GM23338 (cell line): ENCODE results near the gene LDLR. TPM values are rescaled to one million over a fixed set of nuclear protein-coding genes. Genes with fewer than 3 reads are reported as not detected.
A peak's percentile ranks its signal among the peaks of the same experiment; 100 is the strongest.

Experiments used
- ATAC-seq: fragments of 200-7000 bp; cut with Tn5 transposase; 3 replicates; pipeline ENCODE4 v1.9.1; 2020
- DNase-seq: peaks from one replicate; pipeline ENCODE4 v3.0.0-alpha.2; 2015; ENCODE audit warnings: low spot score
- H2AFZ ChIP-seq: fragments of 200-600 bp; sonication (generic); 2 replicates; pipeline ENCODE4 v1.8.0; 2016; ENCODE audit warnings: antibody characterized with exemption, mild to moderate bottlenecking, moderate library complexity
- H3F3A ChIP-seq: fragments of 200-600 bp; sonication (generic); replicated peaks from 2 replicates; pipeline ENCODE4 v1.8.0; 2017; ENCODE audit warnings: antibody characterized with exemption, mixed run types, low read depth
- H3K27ac ChIP-seq: fragments of 200-600 bp; sonication (generic); 2 replicates; pipeline ENCODE4 v1.6.1; 2016; ENCODE audit warnings: low read depth
- H3K27me3 ChIP-seq: fragments of 200-600 bp; sonication (generic); 2 replicates; pipeline ENCODE4 v1.8.0; 2016; ENCODE audit warnings: mild to moderate bottlenecking, mixed run types, moderate library complexity; ENCODE audit not compliant: insufficient read depth
- H3K36me3 ChIP-seq: fragments of 200-600 bp; sonication (generic); 2 replicates; pipeline ENCODE4 v1.8.0; 2016; ENCODE audit warnings: mild to moderate bottlenecking; ENCODE audit not compliant: insufficient read depth
- H3K4me1 ChIP-seq: fragments of 200-600 bp; sonication (generic); 2 replicates; pipeline ENCODE4 v1.8.0; 2016; ENCODE audit warnings: mild to moderate bottlenecking, moderate library complexity; ENCODE audit not compliant: insufficient read depth
- H3K4me2 ChIP-seq: fragments of 200-600 bp; sonication (generic); 2 replicates; pipeline ENCODE4 v1.7.1; 2017; ENCODE audit warnings: mixed run types
- H3K4me3 ChIP-seq: fragments of 200-600 bp; sonication (generic); 2 replicates; pipeline ENCODE4 v1.6.1; 2016; ENCODE audit warnings: mixed run types
- H3K79me2 ChIP-seq: fragments of 200-600 bp; sonication (generic); replicated peaks from 2 replicates; pipeline ENCODE4 v1.8.0; 2017; ENCODE audit warnings: mild to moderate bottlenecking; ENCODE audit not compliant: insufficient read depth
- H3K9me2 ChIP-seq: fragments of 200-600 bp; sonication (generic); 2 replicates; pipeline ENCODE4 v1.8.0; 2017; ENCODE audit not compliant: insufficient read depth
- H4K20me1 ChIP-seq: fragments of 200-600 bp; sonication (generic); replicated peaks from 2 replicates; pipeline ENCODE4 v1.8.0; 2017; ENCODE audit warnings: mild to moderate bottlenecking; ENCODE audit not compliant: insufficient read depth
- H3K27ac Mint-ChIP-seq: 2 replicates; pipeline ENCODE4 v1.8.0; 2020; ENCODE audit warnings: inconsistent platforms, mild to moderate bottlenecking, moderate library complexity, mixed read lengths
- H3K27me3 Mint-ChIP-seq: 3 replicates; pipeline ENCODE4 v1.8.0; 2022; ENCODE audit warnings: low read depth, mild to moderate bottlenecking, moderate library complexity, mixed read lengths, inconsistent platforms; ENCODE audit not compliant: insufficient read depth, poor library complexity
- H3K36me3 Mint-ChIP-seq: 3 replicates; pipeline ENCODE4 v1.8.0; 2021; ENCODE audit warnings: low read depth, mild to moderate bottlenecking, inconsistent platforms, moderate library complexity, mixed read lengths
- H3K4me1 Mint-ChIP-seq: 3 replicates; pipeline ENCODE4 v1.8.0; 2020; ENCODE audit warnings: mild to moderate bottlenecking, inconsistent platforms, mixed read lengths
- H3K4me3 Mint-ChIP-seq: 3 replicates; pipeline ENCODE4 v1.8.0; 2021; ENCODE audit warnings: moderate library complexity, mild to moderate bottlenecking, inconsistent platforms, mixed read lengths
- H3K9me3 Mint-ChIP-seq: 3 replicates; pipeline ENCODE4 v1.8.0; 2020; ENCODE audit warnings: moderate library complexity, mild to moderate bottlenecking, inconsistent platforms, mixed read lengths
- CREB1 ChIP-seq: fragments of 250-450 bp; sonication (Bioruptor Pico); IDR thresholded peaks from 2 replicates; pipeline ENCODE4 v1.5.0; 2020; ENCODE audit warnings: low read depth, mild to moderate bottlenecking, moderate library complexity
- EZH2phosphoT487 ChIP-seq: fragments of 200-600 bp; sonication (generic); IDR thresholded peaks from one replicate; pipeline ENCODE4 v1.8.1; 2018; ENCODE audit warnings: antibody characterized with exemption; ENCODE audit not compliant: unreplicated experiment
- JUNB ChIP-seq: IDR thresholded peaks from one replicate; pipeline ENCODE4 v1.6.1; 2016; ENCODE audit warnings: antibody characterized with exemption; ENCODE audit not compliant: unreplicated experiment
- NANOG ChIP-seq: IDR thresholded peaks from 2 replicates; pipeline ENCODE4 v1.6.1; 2016; ENCODE audit warnings: antibody characterized with exemption, borderline replicate concordance
- STAT1 ChIP-seq: IDR thresholded peaks from one replicate; pipeline ENCODE4 v1.6.1; 2016; ENCODE audit warnings: antibody characterized with exemption; ENCODE audit not compliant: unreplicated experiment
- ZNF114 ChIP-seq: fragments of 250-450 bp; sonication (Bioruptor Pico); IDR thresholded peaks from 2 replicates; pipeline ENCODE4 v1.5.0; 2020; ENCODE audit warnings: mild to moderate bottlenecking, moderate library complexity
- ZNF331 ChIP-seq: fragments of 250-450 bp; sonication (Bioruptor Pico); IDR thresholded peaks from 2 replicates; pipeline ENCODE4 v1.5.0; 2020; ENCODE audit warnings: low read depth, mild to moderate bottlenecking, moderate library complexity
- polyA plus RNA-seq: library from polyadenylated mRNA; unstranded; fragments of >200 nt; fragmentation: Nextera tagmentation; extraction: Ambion mirVana; gene quantifications from 2 replicates; pipeline ENCODE4 v1.2.1, GENCODE V29; 2016
- total RNA-seq: library from RNA; depleted of rRNA; stranded (reverse); fragments of >200 nt; shearing (Covaris generic); gene quantifications from 2 replicates; pipeline ENCODE4 v1.2.3, GENCODE V29; 2014
- TF ChIP-seq, protein P1 (sequence below): IDR thresholded peaks from one replicate; pipeline ENCODE4 v1.6.1; 2018; ENCODE audit warnings: antibody characterized with exemption; ENCODE audit not compliant: unreplicated experiment
- TF ChIP-seq, protein P2 (sequence below): IDR thresholded peaks from 2 replicates; pipeline ENCODE4 v1.6.1; 2016; ENCODE audit warnings: antibody characterized with exemption

LDLR gene
- total and polyA plus RNA-seq, 2 experiments from 2014 or later = 57.6 to 180 TPM

DNA sequence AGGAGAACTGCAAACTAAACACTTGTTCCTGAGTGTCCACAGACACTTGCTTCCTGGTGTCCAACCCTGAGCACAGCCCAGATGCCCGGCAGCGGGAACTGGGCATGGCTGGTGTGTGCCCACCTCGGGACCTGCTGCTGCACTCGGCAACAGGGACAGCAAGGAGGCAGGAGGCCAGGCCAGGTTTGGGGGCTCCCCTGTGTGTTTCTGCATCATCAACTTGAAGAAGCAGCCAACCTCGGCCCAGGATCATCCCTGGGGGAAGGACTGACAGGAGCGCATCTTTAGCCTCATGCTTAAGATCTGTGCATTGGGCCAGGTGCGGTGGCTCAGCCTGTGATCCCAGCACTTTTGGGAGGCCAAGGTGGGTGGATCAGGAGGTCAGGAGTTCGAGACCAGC lies 35.1 kb upstream of the LDLR start (continued):
- TF ChIP-seq, protein P1, sequence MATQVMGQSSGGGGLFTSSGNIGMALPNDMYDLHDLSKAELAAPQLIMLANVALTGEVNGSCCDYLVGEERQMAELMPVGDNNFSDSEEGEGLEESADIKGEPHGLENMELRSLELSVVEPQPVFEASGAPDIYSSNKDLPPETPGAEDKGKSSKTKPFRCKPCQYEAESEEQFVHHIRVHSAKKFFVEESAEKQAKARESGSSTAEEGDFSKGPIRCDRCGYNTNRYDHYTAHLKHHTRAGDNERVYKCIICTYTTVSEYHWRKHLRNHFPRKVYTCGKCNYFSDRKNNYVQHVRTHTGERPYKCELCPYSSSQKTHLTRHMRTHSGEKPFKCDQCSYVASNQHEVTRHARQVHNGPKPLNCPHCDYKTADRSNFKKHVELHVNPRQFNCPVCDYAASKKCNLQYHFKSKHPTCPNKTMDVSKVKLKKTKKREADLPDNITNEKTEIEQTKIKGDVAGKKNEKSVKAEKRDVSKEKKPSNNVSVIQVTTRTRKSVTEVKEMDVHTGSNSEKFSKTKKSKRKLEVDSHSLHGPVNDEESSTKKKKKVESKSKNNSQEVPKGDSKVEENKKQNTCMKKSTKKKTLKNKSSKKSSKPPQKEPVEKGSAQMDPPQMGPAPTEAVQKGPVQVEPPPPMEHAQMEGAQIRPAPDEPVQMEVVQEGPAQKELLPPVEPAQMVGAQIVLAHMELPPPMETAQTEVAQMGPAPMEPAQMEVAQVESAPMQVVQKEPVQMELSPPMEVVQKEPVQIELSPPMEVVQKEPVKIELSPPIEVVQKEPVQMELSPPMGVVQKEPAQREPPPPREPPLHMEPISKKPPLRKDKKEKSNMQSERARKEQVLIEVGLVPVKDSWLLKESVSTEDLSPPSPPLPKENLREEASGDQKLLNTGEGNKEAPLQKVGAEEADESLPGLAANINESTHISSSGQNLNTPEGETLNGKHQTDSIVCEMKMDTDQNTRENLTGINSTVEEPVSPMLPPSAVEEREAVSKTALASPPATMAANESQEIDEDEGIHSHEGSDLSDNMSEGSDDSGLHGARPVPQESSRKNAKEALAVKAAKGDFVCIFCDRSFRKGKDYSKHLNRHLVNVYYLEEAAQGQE = no peak
- TF ChIP-seq JUNB (no peak), ZNF114 (CRISPR knock-in tag) (no peak), EZH2phosphoT487 (no peak), ZNF331 (CRISPR knock-in tag) (no peak), STAT1 (no peak), NANOG (no peak), CREB1 (no peak)
- TF ChIP-seq, protein P2, sequence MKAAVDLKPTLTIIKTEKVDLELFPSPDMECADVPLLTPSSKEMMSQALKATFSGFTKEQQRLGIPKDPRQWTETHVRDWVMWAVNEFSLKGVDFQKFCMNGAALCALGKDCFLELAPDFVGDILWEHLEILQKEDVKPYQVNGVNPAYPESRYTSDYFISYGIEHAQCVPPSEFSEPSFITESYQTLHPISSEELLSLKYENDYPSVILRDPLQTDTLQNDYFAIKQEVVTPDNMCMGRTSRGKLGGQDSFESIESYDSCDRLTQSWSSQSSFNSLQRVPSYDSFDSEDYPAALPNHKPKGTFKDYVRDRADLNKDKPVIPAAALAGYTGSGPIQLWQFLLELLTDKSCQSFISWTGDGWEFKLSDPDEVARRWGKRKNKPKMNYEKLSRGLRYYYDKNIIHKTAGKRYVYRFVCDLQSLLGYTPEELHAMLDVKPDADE = no peak

DNA sequence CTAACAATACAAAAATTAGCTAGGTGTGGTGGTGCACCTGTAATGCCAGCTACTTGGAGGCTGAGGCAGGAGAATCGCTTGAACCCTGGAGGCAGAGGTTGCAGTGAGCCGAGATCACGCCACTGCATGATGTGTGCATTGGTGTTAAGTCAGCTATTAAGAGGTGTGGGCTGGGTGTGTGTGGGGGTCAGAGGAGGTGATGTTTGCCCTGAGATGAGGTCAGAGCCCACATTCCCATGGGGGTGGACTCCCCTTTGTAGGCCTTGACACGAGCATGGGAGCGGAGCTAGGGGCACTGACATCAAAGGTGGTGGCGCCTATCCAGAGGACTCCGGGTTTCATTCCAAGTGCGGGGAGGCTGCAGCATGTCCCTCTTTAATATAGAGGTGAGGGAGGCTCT lies 34.6 kb upstream of the LDLR start:
- Mint-ChIP-seq H3K36me3 (peaks cover 40% of the 10 kb centered on the region), H3K4me1 (no peaks in the 10 kb centered on the region), H3K27me3 (peaks cover 14% of the 10 kb centered on the region), H3K9me3 (no peaks in the 10 kb centered on the region), H3K27ac (0 out of 2 replicates have a peak overlapping the region, but pooled peaks have one; percentile 59), H3K4me3 (no peak overlapping the region)
- no peaks in the 10 kb centered on the region for H3K4me1 ChIP-seq
- peaks cover 16% of the 10 kb centered on the region for H4K20me1 ChIP-seq
- no peaks in the 10 kb centered on the region for H3K79me2 ChIP-seq
- no peaks in the 10 kb centered on the region for H3K36me3 ChIP-seq
- H3K27me3 ChIP-seq = no peaks in the 10 kb centered on the region
- no peak for DNase-seq
- no peak overlapping the region for H3K4me2 ChIP-seq
- H3K9me2 ChIP-seq = no peaks in the 10 kb centered on the region
- H3F3A ChIP-seq = 0 out of 2 replicates have a peak, but pooled peaks cover 2% of the 10 kb centered on the region
- no peak for ATAC-seq
- no peak overlapping the region for H2AFZ ChIP-seq
- H3K27ac ChIP-seq = no peak overlapping the region; the same call in 1 of the 2 replicates
- no peak overlapping the region for H3K4me3 ChIP-seq
- no peak for TF ChIP-seq ZNF331 (CRISPR knock-in tag)
- TF ChIP-seq CREB1 = no peak
- TF ChIP-seq JUNB = no peak
- TF ChIP-seq, protein P2 = no peak
- TF ChIP-seq EZH2phosphoT487 = no peak
- TF ChIP-seq, protein P1 = no peak
- TF ChIP-seq ZNF114 (CRISPR knock-in tag) = no peak
